Activated naive CD8-positive, alpha-beta T cell treated with anti-CD3 and anti-CD28 coated beads, Interleukin-2, amount 50 U/mL, for 16 hours (primary cell): ENCODE data around the gene LRGUK.

Experiments used
- DNase-seq: peaks from one replicate; pipeline ENCODE4 v3.0.0-alpha.2; 2020; ENCODE audit warnings: low read depth, low spot score

The LRGUK gene

DNA sequence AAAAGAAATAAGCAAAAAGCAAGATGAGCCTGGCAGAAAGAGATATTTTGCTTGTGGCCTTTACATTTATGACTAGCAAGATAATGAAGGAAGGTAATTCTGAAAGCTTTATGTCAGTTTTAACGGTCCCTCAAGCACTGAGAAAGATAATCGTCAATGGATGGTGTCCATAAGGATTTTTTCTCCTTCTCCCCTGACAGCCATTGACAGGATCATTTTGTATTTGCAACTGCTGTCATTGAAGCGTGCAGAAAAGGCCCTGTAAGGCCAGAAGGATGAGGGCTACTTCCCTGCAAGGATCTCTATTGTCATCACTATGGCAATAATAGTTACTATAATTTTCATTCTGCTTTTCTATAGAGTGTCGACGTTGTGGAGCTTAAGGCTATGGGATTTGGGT lies 994 bp upstream of the LRGUK start:
- no peak for DNase-seq

GRCh38 chr7:134126596-134126965 lies 559 bp upstream of the LRGUK start:
- DNase-seq = no peak

- DNase-seq = no peak
These were observed 1.7 kb downstream of the LRGUK start for GRCh38 chr7:134128829-134129228.

- no peak for DNase-seq
These were observed 2.9 kb downstream of the LRGUK start for GRCh38 chr7:134129856-134130523.

DNA sequence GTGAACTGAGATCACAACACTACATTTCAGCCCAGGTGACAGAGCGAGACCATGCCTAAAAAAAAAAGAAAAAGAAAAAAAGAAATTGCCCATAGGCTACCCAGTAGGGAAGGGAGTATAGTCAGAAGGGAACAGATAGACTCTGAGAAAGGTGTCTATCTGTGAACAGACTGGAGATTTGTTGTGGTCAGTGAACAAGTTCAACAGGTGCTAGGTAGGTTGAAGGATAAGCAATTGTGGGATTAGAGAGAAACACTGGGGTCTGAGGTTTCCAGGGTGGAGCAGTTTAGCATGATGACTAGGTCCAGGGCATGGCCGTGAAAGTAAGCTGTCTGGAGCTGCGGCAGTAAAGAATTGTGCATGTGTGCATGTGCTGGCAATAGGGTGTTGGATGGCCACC lies 6.9 kb downstream of the LRGUK start:
- DNase-seq = no peak

- no peak for DNase-seq
These were observed 14.0 kb downstream of the LRGUK start for GRCh38 chr7:134140889-134141867.

DNA sequence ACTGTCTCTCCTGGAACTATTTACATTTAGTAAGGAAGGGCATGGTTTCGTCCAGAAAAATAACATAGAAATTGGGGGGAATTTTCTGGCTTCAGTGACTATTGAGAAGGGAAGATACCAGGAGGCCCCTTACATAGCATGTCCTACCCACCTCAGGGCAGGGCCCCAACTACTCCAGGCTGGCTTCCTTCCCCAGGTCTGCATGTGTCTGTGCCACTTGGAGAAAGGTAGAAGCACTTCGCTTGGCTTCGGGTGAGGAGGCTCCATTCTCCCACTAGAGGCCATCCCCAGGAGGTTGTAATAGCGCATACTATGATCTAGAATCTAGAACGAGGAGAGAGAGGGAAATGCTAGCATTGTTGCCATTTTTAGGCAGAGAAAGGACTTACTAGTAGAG lies 14.7 kb downstream of the LRGUK start:
- DNase-seq = no peak

DNA sequence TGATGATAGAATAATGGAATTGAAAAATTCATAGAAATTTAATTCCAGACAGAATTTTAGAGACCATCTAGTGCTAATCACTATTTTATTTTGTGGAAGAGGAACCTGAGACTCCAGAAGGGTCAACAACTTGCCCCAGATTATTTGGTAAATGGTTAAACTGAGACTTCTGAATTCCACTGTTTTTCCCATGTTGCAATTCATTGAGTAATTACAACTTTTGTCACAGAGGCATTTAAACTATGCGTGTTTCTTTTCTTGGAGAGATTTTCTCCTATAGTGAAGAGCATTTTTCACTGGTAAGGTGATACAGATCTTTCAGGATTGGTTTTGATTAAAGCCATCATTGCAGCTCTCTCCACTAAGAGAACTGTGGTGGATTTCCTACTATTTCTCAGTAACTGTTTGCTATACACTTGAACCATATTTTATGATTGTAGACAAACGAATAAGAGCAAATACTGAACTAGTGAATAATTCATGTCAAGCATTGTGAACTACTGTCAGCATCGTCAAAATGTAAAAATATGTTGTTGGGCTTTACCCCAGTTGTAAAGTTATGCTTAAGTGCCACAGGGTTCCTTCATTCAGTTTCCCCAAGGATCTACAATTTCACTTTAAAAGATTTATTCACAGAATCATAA lies 26.5 kb downstream of the LRGUK start:
- DNase-seq = no peak

DNA sequence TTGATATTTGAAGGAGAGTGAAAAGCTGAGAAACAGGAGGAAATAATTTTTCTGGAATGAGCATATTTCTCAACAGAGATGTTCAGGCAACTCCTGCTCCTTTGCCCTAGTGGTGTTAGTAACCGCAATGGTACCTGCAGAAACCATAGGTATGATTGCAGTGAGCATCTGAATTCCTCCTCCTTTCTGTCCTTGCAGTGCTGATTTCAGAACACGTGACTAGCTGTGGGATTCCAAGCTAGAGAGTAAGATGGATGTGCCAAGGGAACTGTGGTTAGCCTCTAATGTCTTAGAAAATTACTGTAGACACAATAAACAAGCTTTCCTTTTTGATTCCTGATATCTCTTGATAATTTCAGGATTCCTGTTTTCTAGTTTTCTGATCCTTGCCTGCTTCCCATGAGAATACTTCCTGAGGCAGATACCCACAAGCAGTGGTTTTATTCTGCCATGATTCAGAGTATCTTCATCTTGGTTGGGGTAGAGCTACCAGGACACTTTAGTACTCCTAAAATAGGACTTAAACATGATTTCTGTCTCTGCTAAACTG lies 27.5 kb downstream of the LRGUK start:
- no peak for DNase-seq

GRCh38 chr7:134155206-134155605 lies 28.1 kb downstream of the LRGUK start:
- no peak for DNase-seq

DNA sequence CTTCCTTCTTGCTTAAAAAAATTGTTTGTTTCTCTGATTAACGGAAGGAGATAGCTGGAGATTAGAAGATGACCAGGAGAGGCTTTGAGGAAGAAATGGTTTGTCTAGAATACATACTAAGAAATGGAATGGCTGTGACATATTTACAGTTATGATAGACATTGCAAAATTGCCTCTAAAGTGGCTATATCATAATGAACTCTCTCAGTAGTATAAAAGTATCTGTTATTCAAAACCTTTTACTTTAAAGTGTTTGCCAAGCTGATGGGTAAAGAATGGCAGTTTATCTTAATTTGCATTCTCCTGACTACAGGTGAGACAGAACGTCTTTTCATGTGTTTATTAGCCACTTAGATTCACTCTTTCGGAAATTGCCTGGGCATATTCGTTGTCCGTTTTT lies 28.7 kb downstream of the LRGUK start:
- no peak for DNase-seq

- DNase-seq = no peak
These were observed 38.1 kb downstream of the LRGUK start for GRCh38 chr7:134165252-134165651.

DNA sequence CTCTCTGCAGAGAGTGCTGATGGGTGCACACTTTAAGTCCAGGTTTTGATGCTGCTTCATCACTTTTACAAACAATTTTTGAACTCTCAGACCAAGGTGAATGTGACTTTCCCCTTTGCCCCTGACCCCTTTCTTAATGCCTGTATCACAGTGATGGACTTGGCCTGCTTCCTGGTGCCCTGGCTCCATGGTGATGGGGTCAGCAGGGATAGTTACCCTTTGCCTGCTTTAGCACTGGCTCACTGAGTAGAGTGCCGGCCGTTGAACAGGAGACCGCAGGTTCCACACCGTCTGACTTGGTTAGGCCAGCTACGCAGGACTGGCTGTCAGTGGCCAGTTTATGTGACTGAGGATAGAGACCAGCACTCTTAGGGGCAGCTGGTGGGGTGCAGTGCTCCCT lies 40.1 kb downstream of the LRGUK start:
- no peak for DNase-seq

GRCh38 chr7:134167841-134168240 lies 40.7 kb downstream of the LRGUK start:
- DNase-seq = no peak

GRCh38 chr7:134174795-134175261 lies 47.7 kb downstream of the LRGUK start:
- DNase-seq = no peak

GRCh38 chr7:134175334-134176036 lies 48.3 kb downstream of the LRGUK start:
- DNase-seq = no peak

DNA sequence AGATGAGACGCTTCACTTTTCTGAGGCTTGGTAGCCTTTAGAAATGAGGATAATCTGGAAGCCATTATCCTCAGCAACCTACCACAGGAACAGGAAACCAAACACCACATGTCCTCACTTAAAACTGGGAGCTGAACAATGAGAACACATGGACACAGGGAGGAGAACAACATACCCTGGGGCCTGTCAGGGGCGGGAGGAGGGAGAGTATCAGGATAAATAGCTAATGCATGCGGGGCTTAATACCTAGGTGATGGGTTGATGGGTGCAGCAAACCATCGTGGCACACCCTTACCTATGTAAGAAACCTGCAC lies 48.9 kb downstream of the LRGUK start:
- DNase-seq = no peak

DNA sequence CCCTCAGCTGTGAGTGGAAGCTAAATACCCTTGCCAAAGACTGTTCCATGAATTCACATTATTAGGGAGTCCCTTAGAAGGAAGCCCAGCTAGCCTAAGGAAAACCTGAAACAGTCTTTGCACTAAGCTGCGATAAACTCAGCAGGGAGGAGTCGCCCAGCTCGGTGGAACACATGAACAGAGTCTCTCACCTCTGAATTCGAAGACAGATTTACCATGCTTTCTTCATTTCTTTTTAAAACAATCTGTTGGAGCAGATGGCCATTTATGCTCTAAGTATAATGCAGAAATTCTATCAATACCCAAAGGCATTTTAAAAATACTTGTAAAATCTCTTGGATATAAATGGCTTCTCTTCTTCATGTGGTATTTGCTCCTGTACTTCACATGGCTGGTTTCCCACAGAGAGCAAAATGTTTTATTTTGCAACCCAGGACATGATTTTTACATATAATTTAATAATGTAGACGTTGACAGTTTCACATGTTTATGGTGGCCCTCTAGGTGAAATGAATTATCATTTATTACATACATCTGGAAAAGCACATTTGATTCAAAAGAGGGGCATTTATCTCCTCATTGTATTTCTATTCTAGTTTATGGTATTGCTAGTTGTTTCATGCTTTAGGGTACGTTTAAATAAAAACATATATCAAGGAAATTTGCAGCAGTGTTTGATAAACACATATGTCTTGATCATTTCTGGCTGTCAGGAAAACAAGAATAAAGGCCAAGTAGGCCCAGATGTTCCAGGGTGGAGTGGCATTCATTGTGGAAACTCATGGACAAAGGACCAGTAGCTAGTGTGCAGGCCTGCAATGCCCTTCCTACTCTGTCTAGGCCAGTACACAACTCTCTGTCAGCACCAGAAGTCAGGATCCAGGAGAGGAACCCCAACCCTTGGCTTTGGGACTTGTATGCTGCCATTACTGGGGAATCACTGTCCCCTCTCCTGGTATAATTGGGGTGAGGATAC lies 52.2 kb downstream of the LRGUK start:
- DNase-seq = no peak

- no peak for DNase-seq
These were observed 53.2 kb downstream of the LRGUK start for GRCh38 chr7:134180376-134180775.

- no peak for DNase-seq
These were observed 54.9 kb downstream of the LRGUK start for GRCh38 chr7:134182078-134182477.
